ENCODE measurements around the gene FAM53A.

- TF ChIP-seq CTCF (conservative IDR thresholded peaks at IDR 0.05 in 1 of 2, IDR thresholded peaks at IDR 0.05 in 1 of 2; ENCODE audit: low read depth in 1 of 2, low read length in 2 of 2) (no peak), EZH2 (IDR thresholded peaks at IDR 0.05; ENCODE audit: low read length, missing control alignments) (no peak)
Measured at GRCh38 chr4:1660948-1661677, 23.0 kb downstream of the FAM53A start.

Measured in fibroblast of lung (primary cell).